Bone marrow (tissue), 2 donors: ENCODE measurements around the gene EIF4H.
"Not testable (repeated sequence)": the region's sequence is repeated elsewhere in the genome, so short reads cannot be mapped to it uniquely, and the experiment has no call there.

Experiments used
- DNase-seq, 2 donors: peaks; one replicate each; lab custom pipeline; 2025; lab: John Stamatoyannopoulos, UW

The EIF4H gene

DNA sequence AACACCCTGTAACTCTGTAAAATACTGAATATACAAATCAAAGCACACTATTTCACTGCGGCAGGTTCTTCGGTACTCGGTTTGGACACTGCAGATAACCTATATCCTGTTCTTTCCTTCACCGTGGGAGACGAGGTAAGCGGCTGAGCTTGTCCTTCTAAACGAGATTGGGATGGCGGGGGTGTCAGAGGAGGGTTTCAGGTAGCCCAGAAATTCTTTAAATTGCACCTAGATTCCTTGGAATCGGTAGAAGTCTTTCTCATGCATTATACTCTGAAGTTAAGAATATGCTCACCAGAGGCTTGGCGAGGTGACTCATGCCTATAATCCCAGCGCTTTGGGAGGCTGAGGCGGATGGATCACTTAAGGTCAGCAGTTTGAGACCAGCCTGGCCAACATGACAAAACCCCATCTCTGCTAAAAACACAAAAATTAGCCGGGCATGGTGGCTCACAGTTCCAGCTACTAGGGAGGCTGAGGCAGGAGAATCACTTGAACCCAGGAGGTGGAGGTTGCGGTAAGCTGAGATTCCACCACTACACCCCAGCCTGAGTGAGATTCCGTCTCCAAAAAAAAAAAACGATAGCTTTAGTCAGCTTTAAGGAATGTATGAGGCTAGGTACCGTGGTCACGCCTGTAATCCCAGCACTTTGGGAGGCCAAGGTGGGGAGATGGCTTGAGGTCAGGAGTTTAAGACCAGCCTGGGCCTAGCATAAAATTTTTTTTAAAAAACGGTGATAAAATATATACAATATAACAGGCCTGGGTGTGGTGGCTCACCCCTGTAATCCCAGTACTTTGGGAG is 25.6 kb downstream of the EIF4H start:
- no peak for DNase-seq

DNA sequence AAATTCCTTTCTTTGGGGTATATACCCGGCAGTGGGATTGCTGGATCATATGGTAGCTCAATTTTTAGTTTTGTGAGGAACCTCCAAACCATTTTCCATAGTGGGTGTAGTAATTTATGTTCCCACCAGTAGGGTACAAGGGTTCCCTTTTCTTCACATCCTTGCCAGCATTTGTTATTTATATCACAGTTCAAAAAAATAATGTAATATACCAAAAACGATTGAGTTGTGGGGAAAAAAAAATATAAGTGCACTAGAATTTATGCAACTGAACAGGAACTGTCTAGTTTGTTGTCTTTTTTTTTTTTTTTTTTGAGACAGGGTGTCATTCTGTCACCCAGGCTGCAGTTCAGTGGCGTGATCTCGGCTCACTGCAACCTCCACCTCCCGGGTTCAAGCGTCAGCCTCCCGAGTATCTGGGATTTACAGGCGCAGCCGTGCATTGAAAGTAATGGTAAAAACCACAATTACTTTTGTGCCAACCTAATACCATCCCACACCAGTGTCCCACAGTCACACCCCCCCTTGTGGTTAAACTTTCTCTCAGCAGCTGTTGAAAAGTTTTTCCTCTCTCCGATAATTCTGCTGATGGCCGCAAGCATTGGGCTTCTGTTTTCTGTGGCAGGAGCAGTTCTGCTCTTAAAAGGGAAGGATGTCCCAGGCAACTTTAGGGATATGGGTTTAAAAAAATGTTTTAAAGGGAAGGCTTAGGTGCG is 28.8 kb downstream of the EIF4H start:
- DNase-seq = peak in 1 of 2 donors; percentile 76

DNA sequence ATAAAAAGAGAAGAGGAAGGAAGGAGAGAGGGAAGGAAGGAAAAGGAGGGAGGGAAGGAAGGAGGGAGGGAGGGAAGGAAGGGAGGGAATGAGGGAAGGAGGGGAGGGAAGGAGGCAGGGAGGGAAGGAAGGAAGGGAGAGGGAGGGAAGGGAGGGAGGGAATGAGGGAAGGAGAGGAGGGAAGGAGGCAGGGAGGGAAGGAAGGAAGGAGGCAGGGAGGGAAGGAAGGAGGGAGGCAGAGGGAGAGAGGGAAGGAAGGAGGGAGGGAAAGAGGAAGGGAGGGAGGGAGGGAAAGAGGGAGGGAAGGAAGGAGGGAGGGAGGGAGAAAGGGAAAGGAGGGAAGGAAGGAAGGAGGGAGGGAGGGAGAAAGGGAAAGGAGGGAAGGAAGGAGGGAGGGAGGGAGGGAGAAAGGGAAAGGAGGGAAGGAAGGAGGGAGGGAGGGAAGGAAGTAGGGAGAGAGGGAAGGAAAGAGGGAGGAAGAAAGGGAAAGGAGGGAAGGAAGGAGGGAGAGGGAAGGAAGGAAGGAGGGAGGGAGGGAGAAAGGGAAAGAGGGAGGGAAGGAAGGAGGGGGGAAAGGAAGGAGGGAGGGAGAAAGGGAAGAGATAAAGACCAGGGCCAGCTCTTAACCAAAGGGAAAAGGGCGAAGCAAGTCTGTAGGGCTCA is 29.9 kb downstream of the EIF4H start:
- DNase-seq = no peak

DNA sequence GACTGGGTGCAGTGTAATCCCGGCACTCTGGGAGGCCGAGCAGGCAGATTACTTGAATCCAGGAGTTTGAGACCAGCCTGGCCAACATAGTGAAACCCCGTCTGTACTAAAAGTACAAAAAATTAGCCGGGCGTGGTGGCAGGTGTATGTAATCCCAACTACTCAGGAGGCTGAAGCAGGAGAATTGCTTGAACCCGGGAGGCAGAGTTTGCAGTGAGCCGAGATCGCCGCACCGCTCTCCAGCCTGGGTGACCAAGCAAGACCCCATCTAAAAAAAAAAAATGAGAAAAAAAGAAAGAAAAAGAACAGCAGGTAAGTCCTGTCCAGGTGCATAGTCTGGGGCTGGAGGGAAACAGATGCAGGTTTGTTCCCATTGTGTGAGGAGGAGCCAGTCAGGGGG is 31.9 kb downstream of the EIF4H start:
- not testable (repeated sequence) for DNase-seq

DNA sequence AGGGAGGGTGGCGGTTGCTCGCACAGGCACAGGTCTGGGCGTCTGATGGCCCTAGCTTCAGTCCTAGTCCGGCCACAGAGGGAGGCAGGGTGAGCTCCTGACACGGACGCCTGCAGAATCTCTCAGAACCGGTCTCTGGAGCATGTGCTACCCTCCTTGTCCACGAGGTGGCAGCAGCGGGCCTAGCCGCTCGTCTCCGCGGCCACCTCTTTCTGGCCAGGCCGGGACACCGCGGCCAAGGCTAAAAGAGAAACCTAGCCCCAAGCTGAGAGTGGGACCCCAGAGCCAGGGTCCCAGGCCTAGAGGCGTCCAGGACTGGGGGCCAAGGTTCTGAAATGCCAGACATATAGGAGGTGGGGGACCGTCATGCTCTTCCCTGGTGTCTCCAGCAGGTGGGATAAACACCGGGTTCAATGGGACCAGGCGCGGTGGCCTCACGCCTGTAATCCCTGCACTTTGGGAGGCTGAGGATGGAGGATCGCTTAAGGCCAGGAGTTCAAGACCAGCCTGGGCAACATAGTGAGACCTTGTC is 32.5 kb downstream of the EIF4H start:
- DNase-seq = peak; percentile 69 to 72

DNA sequence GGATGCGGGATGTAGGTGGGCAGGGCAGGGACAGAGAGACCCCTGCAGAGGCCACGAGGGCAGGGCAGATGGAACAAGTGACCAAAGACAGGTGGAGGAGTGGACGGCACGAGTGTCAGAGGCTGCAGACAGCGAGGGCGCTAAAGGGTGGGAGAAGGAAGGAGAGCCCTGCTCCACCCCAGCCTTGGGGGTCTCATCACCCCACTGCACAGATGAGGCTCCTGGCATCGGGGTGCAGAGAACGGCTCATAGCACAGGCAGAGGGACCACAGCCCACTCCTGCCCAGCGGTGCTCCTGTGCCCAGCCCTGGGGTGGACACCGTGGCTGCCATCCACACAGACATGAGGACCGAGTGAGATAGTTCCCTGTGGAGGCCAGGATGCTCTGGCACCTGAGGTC is 33.4 kb downstream of the EIF4H start:
- no peak for DNase-seq

DNA sequence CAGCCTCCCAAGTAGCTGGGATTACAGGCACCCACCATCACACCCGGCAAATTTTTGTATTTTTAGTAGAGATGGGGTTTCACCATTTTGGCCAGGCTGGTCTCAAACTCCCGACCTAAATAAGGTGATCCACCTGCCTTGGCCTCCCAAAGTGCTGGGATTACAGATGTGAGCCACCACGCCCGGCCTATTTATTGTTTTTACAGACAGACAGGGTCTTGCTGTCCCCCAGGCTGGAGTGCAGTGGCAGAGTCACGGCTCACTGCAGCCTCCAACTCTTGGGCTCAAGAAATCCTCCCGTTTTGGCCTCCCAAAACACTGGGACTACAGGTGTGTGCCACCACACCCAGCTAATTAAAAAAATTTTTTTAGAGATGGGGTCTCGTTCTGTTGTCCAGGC is 34.1 kb downstream of the EIF4H start:
- not testable (repeated sequence) for DNase-seq

DNA sequence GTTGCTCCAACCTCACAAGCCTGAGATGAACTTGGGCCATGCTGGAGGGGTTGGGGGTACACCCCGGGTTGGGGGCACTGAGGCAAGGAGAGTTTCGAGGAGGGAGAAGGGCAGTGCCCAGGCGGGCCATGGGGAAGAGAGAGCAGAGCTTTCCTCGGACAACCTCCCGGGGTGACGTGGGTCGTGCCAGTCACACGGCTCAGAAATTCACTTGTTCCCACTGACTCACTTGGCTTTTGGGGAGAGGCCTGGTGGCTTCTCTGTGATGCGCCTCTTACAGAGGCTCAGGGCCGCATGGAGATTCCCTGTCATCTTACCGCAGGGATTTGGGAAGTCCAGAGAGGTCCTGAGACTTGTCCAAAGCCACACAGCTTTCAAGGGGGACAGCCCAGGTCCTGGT is 38.5 kb downstream of the EIF4H start:
- no peak for DNase-seq

DNA sequence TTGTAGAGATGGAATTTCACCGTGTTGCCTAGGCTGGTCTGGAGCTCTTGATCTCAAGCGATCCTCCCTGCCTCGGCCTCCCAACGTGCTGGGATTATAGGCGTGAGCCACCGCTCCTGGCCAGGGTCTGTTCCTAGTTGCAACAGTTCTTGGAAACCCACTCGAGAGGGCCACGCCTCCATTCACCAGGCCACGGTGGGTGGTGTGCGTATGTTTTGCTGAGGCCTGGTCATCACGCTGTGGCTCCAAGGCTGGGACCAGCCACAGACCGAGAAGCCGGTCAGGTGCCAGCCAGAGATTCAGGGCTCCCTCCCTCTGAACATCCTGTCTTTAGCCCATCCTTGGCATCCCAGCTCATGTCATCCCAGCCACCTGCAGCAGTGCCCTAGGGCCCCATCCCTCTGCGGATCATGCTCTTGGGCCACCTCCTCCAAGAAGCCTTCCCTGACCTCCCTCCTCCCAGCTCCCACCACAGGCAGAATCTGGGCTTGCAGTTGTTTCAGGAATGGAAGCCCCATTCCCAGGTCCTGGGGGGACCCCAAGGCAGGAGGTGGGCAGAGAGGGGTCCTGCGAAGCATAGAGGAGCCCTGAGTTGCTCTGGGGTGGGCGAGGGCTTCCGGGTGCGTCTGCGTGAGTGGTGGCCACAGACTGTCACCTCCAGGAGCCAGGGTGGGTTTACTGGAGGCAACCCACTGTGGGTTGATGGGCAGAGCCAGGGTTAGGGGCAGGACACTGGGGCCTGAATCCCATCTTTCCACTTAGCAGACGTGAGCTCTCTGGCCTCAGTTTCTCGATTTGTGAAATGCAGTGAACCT is 40.9 kb downstream of the EIF4H start:
- no peak for DNase-seq

DNA sequence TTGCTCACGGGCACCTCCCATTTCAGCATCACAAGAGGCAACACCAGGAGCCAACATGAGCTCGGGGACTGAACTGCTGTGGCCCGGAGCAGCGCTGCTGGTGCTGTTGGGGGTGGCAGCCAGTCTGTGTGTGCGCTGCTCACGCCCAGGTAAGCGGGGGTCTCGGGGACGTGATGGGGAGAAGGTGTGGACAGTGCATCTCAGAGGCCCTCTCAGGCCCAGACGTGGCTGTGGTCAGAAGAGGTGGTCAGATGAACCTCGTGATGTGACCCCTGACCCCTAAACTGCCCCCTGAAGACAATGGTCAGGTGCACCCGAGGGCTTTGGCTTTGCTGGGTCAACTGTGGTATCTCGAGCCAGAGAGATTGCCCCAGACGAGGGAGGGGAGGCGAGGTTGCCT is 41.8 kb downstream of the EIF4H start:
- DNase-seq = no peak

DNA sequence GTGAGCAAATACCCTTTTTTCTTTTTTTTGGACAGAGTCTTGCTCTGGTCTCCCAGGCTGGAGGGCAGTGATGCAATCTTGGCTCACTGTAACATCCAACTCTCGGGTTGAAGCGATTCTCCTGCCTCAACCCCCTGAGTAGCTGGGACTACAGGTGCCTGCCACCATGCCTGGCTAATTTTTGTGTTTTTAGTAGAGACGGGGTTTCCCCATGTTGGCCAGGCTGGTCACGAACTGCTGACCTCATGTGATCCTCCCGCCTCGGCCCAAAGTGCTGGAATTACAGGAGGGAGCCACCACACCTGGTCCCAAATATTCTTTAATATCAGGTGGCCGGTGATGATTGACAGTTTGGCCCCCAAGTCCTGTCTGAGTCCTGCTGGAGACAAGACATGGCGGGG is 42.2 kb downstream of the EIF4H start:
- no peak for DNase-seq

DNA sequence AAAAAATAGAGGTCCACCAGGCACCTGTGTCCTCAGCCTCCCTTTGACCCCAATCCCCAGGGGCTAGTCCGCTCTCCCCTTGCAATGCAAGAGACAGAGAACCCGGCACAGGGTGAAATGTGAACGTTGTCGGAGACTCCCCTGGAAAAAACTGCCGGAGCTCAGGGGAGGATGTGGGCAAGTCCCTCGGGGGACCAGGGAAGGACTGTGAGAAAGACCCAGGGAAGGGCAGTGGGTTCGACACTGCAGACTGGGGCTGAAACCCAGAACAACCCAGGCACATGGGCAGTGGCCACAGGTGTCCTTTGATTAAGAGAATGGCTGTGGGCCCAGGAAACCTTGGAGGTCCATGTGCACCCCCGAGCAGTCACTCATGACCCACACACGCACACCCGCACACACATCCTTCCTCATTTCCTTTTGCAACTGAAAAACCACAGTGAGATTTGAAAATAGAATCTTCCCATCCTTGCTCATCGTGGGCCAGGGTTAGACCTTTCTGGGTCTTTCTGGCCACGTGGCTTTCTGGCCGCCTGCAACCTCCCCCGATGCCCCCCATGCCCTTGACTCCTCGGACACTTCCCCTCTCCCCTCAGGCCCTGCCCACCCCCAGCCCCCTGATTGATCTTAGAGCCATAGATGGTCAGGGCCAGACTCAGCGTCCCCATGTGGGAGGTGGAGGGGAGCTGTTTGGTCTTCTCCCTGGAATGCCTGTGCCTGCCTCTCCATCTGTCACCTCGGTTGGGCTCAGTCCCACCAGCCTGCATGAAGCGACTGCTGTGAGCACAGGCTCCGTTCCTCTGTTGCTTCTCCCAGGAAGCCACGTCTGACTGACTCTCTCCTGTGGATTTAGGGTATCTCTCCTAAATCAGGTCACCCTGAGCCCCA is 43.5 kb downstream of the EIF4H start:
- DNase-seq = peak; percentile 32 to 88

DNA sequence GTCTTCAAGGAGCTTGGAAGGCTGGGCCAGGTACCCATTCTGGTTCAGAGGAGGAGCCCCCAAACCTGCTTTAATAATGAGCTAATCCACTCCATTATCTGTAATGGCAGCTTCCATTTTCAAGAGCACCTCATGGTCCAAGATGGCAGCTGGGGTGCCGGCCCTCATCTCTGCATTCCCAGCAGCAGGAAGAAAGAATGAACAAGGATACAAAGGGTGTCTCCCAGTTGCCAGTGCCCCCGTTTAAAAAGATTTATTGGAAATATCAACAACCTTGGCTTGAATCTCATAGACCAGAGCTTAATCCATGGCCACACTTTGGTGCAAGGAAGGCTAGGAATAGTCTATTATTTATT is 44.2 kb downstream of the EIF4H start:
- no peak for DNase-seq

DNA sequence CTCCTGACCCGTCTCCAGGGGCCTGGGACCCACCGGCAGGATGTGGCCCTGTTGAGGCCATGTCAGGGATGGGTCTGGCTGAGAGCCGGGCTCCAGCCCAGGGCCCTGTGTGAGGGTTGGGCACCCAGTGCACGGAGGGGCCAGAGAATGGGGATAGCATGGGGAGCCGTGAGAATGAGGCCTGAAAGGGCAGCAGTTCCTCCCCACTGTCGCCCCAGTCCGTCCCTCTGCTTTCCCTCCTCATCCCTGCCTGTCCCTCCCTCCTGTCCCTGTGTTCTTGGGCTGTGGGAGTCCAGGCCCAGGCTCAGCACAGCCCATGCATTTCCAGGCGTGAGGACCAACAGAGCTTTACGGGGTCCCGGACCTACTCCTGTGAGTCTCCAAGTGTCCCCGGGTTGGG is 45.3 kb downstream of the EIF4H start:
- DNase-seq = no peak

DNA sequence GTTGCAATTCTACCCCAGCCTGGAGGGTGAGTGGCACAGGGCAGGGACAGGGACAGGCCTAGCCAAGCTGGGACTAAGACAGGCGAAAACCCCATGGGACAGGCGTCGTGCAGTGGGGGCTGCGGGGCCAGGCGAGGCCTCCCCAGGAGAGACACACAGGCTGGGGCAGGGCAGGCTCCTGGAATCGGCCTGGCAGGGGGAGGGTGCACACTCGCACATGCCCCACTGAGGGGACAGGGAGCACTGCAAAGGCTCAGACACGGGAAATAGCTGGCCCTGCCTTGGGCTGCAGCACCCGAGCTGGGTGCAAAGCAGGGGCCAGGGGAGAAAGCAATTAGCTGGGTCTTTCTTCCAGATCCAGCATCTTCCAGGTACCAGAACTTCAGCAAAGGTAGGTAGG is 46.1 kb downstream of the EIF4H start:
- DNase-seq = no peak

DNA sequence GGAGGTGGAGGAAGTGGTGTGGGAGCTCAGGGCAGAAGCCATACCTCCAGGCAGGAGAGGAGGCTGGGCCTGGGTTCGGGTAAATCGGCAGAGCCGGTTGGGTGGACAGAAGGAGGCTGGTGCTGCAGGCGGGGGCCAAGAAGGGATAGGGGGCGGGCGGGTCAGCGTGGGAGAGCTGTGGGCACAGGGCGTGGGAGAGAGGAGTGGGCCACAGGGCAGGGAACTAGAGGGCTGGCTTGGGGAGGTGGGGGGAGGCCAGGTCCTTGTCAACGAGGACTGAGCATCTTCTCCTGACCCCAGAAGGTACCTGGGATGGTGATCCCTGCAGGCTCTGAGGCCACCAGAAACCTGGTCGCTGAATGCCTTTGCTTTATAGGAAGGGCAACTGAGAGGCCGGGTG is 47.6 kb downstream of the EIF4H start:
- DNase-seq = no peak

DNA sequence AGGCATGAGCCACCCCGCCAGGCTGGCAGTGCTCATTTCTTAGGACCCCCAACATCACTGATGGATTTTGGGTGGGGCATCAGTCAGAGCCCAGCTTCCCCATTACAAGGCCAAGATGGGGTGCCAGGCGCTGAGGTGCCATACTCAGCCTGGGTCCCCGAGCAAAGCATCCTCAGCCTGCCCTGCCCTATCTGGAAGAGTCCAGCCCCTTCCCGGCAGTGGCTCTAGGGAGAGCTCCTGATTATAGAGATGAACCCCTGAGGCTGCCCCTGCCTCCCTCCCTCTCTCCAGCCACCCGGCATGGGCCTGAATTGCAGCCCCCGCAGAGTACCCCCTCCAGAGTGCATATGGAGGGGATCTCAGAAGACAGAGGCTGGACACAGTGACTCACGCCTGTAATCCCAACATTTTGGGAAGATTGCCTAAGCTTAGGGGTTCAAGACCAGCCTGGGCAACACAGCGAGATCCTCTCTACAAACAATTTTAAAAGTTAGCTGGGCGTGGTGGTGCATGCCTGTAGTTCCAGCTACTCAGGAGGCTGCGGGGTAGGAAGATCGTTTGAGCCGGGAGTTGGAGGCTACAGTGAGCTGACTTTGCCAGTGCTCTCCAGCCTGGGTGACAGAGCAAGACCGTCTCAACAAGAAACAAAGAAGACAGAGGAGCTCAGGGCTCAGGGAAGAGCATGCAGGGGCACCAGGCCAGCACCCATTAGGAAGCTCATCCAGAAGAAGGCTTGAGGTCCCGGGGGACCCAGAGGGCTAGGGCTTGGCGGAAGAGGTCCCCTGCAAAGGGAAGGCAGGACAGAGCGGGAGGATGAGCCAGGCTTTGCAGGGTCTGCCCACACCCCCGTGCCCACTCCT is 48.9 kb downstream of the EIF4H start:
- DNase-seq = no peak

DNA sequence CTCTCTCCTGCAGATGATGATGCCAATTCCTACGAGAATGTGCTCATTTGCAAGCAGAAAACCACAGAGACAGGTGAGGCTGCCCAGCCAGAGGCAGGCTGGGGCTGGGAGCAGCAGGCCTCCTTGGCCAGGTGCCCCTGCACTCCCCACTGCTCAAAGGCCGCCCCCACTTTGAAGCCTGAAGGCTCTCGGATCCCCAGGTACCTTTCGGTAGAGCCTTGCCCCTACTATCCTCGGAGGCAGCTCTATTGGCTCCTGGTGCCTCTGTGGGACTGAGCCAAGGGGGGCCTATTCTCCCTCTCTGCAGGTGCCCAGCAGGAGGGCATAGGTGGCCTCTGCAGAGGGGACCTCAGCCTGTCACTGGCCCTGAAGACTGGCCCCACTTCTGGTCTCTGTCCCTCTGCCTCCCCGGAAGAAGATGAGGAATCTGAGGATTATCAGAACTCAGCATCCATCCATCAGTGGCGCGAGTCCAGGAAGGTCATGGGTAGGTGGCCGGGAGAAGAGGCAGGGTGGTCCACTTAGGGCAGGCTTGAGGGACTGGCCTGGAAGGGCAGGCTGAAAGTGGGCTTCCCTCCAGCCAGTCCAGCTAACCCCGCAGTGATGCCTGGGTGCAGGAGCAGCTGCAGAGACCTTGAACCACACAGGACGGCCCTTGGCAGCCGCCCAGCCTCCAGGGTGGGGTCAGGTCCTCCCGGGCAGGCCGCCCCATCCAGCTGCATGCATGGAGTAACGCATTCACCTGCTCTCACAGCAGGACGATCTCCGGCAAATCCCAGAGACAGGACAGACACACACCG is 49.8 kb downstream of the EIF4H start:
- no peak for DNase-seq

DNA sequence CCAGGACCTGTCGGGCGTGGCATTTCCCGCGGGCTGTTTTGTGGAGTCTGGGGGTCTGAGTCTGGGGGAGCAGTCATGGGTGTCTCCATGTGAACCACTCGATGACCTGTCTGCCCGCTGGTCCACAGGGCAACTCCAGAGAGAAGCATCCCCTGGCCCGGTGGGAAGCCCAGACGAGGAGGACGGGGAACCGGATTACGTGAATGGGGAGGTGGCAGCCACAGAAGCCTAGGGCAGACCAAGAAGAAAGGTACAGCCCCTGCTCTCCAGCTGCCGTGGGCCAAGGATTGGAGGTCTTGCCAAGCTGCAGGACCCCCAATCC is 50.3 kb downstream of the EIF4H start:
- DNase-seq = no peak
